Loucy (cell line): ENCODE data around the gene RUNX1.

Source experiments
- H2AFZ ChIP-seq: fragments of 200-600 bp; sonication (generic); 2 replicates; pipeline ENCODE4 v1.6.0; 2016; ENCODE audit warnings: antibody characterized with exemption, mild to moderate bottlenecking, low read length, moderate library complexity
- H3F3A ChIP-seq: fragments of 200-600 bp; 2 replicates; pipeline ENCODE4 v1.6.0; 2016; ENCODE audit warnings: antibody characterized with exemption, low read depth, mild to moderate bottlenecking
- H3K27me3 ChIP-seq: fragments of 200-600 bp; sonication (generic); 2 replicates; pipeline ENCODE4 v1.6.1; 2014; ENCODE audit warnings: low read length, mild to moderate bottlenecking; ENCODE audit not compliant: insufficient read depth, poor library complexity, severe bottlenecking
- H3K36me3 ChIP-seq: fragments of 200-600 bp; sonication (generic); 2 replicates; pipeline ENCODE4 v1.6.1; 2016; ENCODE audit warnings: low read length; ENCODE audit not compliant: insufficient read depth
- H3K4me1 ChIP-seq: fragments of 200-600 bp; sonication (generic); 2 replicates; pipeline ENCODE4 v1.5.1; 2014; ENCODE audit warnings: low read length, mild to moderate bottlenecking; ENCODE audit not compliant: insufficient read depth, poor library complexity, severe bottlenecking
- H3K4me2 ChIP-seq: fragments of 200-600 bp; sonication (generic); 2 replicates; pipeline ENCODE4 v1.6.0; 2014; ENCODE audit warnings: antibody characterized with exemption, low read length, low read depth, mild to moderate bottlenecking; ENCODE audit not compliant: poor library complexity, severe bottlenecking
- H3K4me3 ChIP-seq: fragments of 200-600 bp; sonication (generic); 2 replicates; pipeline ENCODE4 v1.5.1; 2014; ENCODE audit warnings: low read length, mild to moderate bottlenecking, mixed read lengths; ENCODE audit not compliant: poor library complexity, severe bottlenecking
- H3K79me2 ChIP-seq: fragments of 200-600 bp; sonication (generic); 2 replicates; pipeline ENCODE4 v1.6.1; 2014; ENCODE audit warnings: low read length; ENCODE audit not compliant: insufficient read depth
- H3K9ac ChIP-seq: fragments of 200-600 bp; sonication (generic); 2 replicates; pipeline ENCODE4 v1.6.0; 2014; ENCODE audit warnings: mild to moderate bottlenecking, low read depth, low read length, moderate library complexity; ENCODE audit not compliant: poor library complexity, severe bottlenecking
- H3K9me2 ChIP-seq: fragments of 200-600 bp; sonication (generic); replicated peaks from 2 replicates; pipeline ENCODE4 v1.6.1; 2016; ENCODE audit warnings: low read depth, low read length, mixed read lengths
- H3K9me3 ChIP-seq: fragments of 200-600 bp; sonication (generic); 2 replicates; pipeline ENCODE4 v1.6.1; 2014; ENCODE audit warnings: mild to moderate bottlenecking, antibody characterized with exemption, low read length, low read depth; ENCODE audit not compliant: insufficient read depth
- H4K20me1 ChIP-seq: fragments of 200-600 bp; sonication (generic); 2 replicates; pipeline ENCODE4 v1.6.0; 2014; ENCODE audit warnings: antibody characterized with exemption, low read length, mild to moderate bottlenecking; ENCODE audit not compliant: insufficient read depth, poor library complexity, severe bottlenecking
- CTCF ChIP-seq: fragments of 200-600 bp; sonication (generic); conservative IDR thresholded peaks from 2 replicates; pipeline ENCODE4 v1.5.1; 2014; ENCODE audit warnings: mild to moderate bottlenecking, antibody characterized with exemption, low read length
- EZH2phosphoT487 ChIP-seq: fragments of 200-600 bp; IDR thresholded peaks from 2 replicates; pipeline ENCODE4 v1.6.1; 2018; ENCODE audit warnings: antibody characterized with exemption, mild to moderate bottlenecking, moderate library complexity, borderline replicate concordance

Gene RUNX1

GRCh38 chr21:35095859-35096291 is 46.8 kb upstream of the RUNX1 start:
- no peak overlapping the region for H3K9ac ChIP-seq
- H3K36me3 ChIP-seq: no peaks in the 10 kb centered on the region
- peaks cover 16% of the 10 kb centered on the region for H3K4me1 ChIP-seq
- H3K9me2 ChIP-seq: no peaks in the 10 kb centered on the region
- no peaks in the 10 kb centered on the region for H3F3A ChIP-seq
- no peaks in the 10 kb centered on the region for H3K79me2 ChIP-seq
- H4K20me1 ChIP-seq: no peaks in the 10 kb centered on the region
- no peaks in the 10 kb centered on the region for H3K9me3 ChIP-seq
- H3K4me3 ChIP-seq: no peak overlapping the region
- H3K4me2 ChIP-seq: no peak overlapping the region
- no peak overlapping the region for H2AFZ ChIP-seq
- H3K27me3 ChIP-seq: no peaks in the 10 kb centered on the region
- TF ChIP-seq EZH2phosphoT487 (no peak), CTCF (no peak)

GRCh38 chr21:35093514-35093913 is 44.4 kb upstream of the RUNX1 start:
- TF ChIP-seq EZH2phosphoT487: no peak
- no peak for TF ChIP-seq CTCF
- no peaks in the 10 kb centered on the region for H3K9me2 ChIP-seq
- no peaks in the 10 kb centered on the region for H4K20me1 ChIP-seq
- H3K79me2 ChIP-seq: no peaks in the 10 kb centered on the region
- no peak overlapping the region for H3K9ac ChIP-seq
- no peaks in the 10 kb centered on the region for H3K9me3 ChIP-seq
- no peak overlapping the region for H2AFZ ChIP-seq
- H3K36me3 ChIP-seq: no peaks in the 10 kb centered on the region
- no peaks in the 10 kb centered on the region for H3K27me3 ChIP-seq
- H3F3A ChIP-seq: no peaks in the 10 kb centered on the region
- peaks cover 16% of the 10 kb centered on the region for H3K4me1 ChIP-seq
- no peak overlapping the region for H3K4me3 ChIP-seq
- H3K4me2 ChIP-seq: no peak overlapping the region

GRCh38 chr21:35091496-35091895 is 42.4 kb upstream of the RUNX1 start:
- Histone ChIP-seq H3K27me3 (no peaks in the 10 kb centered on the region), H3K4me3 (no peak overlapping the region), H3K9me3 (no peaks in the 10 kb centered on the region), H3K79me2 (no peaks in the 10 kb centered on the region), H3F3A (no peaks in the 10 kb centered on the region), H3K4me2 (no peak overlapping the region), H3K9me2 (no peaks in the 10 kb centered on the region), H3K9ac (no peak overlapping the region), H2AFZ (no peak overlapping the region), H3K4me1 (peaks cover 3% of the 10 kb centered on the region), H3K36me3 (no peaks in the 10 kb centered on the region), H4K20me1 (no peaks in the 10 kb centered on the region)
- no peak for TF ChIP-seq EZH2phosphoT487
- no peak for TF ChIP-seq CTCF
